HAP-1 (cell line): ENCODE measurements around the gene ICA1L.
"Not testable (repeated sequence)": the region's sequence is repeated elsewhere in the genome, so short reads cannot be mapped to it uniquely, and the experiment has no call there.

ENCODE experiments used
- DNase-seq, 2 experiments: peaks; one replicate each; pipeline ENCODE4 v3.0.0-alpha.2; 2016 to 2020; ENCODE audit warnings: low spot score in 2 of 2
- H3K27me3 ChIP-seq: fragments of 250-450 bp; sonication (Bioruptor Pico); 2 replicates; pipeline ENCODE4 v1.5.1; 2020; ENCODE audit warnings: low read depth, mild to moderate bottlenecking, moderate library complexity
- H3K36me3 ChIP-seq: fragments of 250-450 bp; sonication (Bioruptor Pico); replicated peaks from 2 replicates; pipeline ENCODE4 v1.5.1; 2020; ENCODE audit warnings: mild to moderate bottlenecking
- H3K4me1 ChIP-seq: fragments of 250-450 bp; sonication (Bioruptor Pico); 2 replicates; pipeline ENCODE4 v1.5.1; 2020; ENCODE audit warnings: mild to moderate bottlenecking
- H3K4me3 ChIP-seq: fragments of 250-450 bp; sonication (Bioruptor Pico); 2 replicates; pipeline ENCODE4 v1.5.1; 2020; ENCODE audit warnings: mild to moderate bottlenecking, moderate library complexity
- H3K9me3 ChIP-seq: fragments of 250-450 bp; sonication (Bioruptor Pico); 2 replicates; pipeline ENCODE4 v1.5.1; 2020; ENCODE audit warnings: mild to moderate bottlenecking, moderate library complexity
- in situ Hi-C: fragments of 300-500 bp; cut with MboI; formaldehyde crosslinking; loops from 3 replicates; pipeline ENCODE4 v1.14.3; 2020; ENCODE audit warnings: low sequenced_read_pairs, inconsistent platforms, mixed read lengths

The ICA1L gene

DNA sequence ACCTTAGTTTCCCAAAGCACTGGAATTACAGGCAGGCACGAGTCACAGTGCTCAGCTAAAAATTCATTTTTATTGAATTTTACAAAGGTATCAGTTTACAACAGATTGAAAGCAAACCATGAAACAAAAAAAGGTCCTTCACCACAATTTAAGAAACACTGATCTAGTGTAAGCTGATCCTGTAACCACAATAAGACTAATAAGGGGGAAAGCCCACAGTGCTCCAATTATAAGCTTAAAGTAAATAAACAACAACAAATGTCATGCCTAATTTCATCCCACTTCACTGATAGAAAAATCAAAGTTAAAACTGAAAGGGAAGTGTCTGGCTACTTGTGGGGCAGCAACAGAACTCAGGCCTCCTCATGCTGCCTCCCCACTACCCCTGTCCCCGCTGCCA is 49.2 kb downstream of the ICA1L start:
- no peaks in the 10 kb centered on the region for H3K4me1 ChIP-seq
- H3K36me3 ChIP-seq, result no peaks in the 10 kb centered on the region
- no peak for DNase-seq
- no peaks in the 10 kb centered on the region for H3K9me3 ChIP-seq
- no peaks in the 10 kb centered on the region for H3K27me3 ChIP-seq
- no peak overlapping the region for H3K4me3 ChIP-seq
- in situ Hi-C loops, result no loop called here

DNA sequence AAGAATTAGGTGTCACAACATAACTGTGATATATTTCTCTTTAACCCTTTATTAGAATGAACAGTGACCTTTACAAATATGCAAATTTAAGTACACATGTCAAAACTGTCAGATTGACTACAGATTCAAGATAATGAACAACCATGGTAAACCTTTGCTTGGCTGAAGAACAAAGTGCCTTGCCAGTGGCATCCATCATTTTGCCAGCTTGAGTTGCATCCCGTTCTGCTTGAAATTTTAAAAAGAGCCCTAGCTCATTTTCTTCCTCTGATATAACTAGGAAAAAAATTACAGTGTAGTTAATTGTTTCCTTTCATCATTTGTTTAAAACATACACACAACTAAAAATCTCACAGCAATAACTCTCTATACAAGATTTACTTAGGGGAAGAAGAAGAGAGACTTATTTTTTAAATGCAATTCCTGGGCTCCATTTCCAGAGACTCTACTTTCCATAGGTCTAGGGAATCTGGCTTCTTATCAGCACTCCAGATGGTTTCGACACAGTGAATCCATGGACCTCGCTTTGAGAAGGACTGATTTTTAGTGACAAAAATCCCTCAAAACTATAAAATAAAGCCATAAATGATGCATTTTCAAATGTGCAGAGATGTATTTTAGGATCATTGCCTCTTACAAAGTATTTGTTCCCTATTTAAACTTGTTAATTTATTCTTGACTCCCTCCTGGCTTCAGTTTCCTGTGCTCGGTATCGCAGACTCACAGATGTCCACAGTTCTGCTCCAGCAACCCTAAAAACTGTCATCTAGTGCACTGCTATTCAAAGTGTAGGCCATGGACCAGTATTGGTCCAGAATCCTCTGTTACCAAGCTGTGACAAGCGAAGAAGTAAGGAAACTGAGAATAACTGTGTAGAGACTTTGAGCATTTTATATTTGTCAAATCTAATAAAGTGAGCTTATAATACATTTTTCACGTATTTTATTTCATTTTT is 50.1 kb downstream of the ICA1L start:
- H3K9me3 ChIP-seq, result no peaks in the 10 kb centered on the region
- H3K36me3 ChIP-seq, result no peaks in the 10 kb centered on the region
- H3K4me1 ChIP-seq, result no peaks in the 10 kb centered on the region
- no peak for DNase-seq
- no peak overlapping the region for H3K4me3 ChIP-seq
- H3K27me3 ChIP-seq, result no peaks in the 10 kb centered on the region
- in situ Hi-C loops, result no loop called here

DNA sequence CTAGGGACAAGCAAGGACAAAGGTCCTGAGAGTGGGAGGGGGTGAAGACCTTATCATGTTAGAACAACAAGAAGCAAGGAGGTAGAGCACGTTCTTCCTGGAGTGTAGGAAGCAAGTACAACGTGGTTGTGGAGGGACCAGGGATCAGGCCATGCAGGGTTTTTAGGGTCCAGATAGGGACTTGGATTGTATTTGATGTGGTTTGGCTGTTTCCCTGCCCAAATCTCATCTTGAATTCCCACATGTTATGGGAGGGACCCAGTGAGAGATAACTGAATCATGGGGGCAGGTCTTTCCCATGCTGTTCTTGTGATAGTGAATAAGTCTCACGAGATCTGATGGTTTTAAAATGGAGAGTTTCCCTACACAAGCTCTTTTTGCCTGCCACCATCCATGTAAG is 53.2 kb downstream of the ICA1L start:
- no peaks in the 10 kb centered on the region for H3K36me3 ChIP-seq
- in situ Hi-C loops, result no loop called here
- peaks cover 4% of the 10 kb centered on the region for H3K4me1 ChIP-seq
- no peaks in the 10 kb centered on the region for H3K9me3 ChIP-seq
- no peak for DNase-seq
- H3K27me3 ChIP-seq, result no peaks in the 10 kb centered on the region
- H3K4me3 ChIP-seq, result no peak overlapping the region

DNA sequence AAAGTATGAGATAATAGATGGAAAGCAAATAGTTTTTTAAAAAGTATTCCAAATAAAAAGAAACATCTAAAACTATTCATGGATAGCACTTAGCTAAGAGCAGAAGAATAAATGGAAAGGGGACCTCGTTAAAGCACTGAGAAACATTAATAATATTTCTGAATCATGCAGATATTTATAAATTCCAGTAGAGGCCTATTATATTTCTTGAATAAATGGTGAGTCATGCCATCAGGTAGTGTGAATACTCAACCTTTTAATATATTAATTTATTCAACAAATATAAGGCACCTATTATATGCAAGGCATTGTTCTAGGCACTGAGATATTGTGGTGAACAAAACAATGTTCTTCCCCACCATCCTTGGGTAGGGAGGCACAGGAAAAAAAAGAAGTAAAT is 53.8 kb downstream of the ICA1L start:
- Histone ChIP-seq H3K9me3 (no peaks in the 10 kb centered on the region), H3K36me3 (no peaks in the 10 kb centered on the region), H3K4me1 (peaks cover 4% of the 10 kb centered on the region), H3K27me3 (no peaks in the 10 kb centered on the region), H3K4me3 (no peak overlapping the region)
- in situ Hi-C loops, result no loop called here
- no peak for DNase-seq

DNA sequence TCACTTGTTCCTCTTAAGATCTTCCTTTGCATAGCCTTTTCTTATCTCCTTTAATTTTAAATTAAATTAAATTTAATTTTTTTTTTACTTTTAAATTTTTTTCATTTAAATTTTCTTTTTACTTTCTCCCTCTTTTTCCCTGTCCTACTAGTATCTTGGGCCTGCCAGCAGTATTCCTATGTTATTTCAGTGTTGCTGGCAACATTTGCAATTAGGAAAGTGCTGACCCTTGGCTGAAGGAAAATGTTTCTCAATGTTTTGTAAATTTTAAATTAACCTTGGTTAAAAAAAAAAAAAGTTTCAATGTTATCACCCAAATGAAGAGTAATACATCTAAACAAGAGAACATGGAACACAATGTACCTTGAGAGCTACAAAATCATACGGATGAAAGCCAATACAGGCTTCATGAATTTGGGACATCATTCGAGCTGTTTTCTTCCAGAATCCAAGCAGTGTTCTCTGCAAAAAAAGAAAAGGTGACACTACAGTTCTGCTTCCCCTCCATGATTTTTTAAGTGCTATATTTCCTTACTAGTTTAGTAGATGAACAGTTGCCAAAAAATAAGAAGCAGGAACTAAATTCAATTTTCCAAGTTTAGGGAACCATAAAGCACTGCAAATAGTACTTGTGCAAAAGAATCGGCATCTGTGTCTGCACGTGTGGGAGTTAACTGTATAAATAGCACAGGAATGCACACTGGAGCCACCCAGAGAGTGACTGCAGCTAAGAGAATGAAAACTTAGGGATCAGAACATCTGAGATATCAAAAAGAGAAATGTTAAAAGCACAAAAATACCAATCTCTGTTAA is 55.8 kb downstream of the ICA1L start:
- Histone ChIP-seq H3K36me3 (no peaks in the 10 kb centered on the region), H3K9me3 (no peaks in the 10 kb centered on the region), H3K4me1 (peaks cover 4% of the 10 kb centered on the region), H3K4me3 (no peak overlapping the region), H3K27me3 (no peaks in the 10 kb centered on the region)
- peak in 1 of 2 experiments; percentile 4 for DNase-seq
- in situ Hi-C loops, result no loop called here

DNA sequence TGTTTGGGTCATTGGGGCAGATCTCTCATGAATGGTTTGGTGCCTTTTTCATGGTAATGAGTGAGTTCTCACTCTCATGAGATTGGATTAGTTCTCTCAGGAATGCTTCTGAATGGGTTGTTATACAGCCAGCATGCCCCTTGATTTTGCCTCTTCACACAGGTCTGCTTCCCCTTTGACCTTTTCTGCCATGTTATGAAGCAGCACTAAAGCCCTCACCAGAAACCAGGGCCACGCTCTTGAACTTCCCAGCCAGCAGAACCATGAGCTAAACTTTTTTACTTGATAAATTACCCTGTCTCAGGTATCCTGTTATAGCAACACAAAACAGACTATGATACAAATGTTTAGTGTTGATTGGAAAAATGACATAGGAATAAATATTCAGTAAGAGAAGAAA is 57.3 kb downstream of the ICA1L start:
- Histone ChIP-seq H3K4me3 (no peak overlapping the region), H3K36me3 (no peaks in the 10 kb centered on the region), H3K4me1 (peaks cover 4% of the 10 kb centered on the region), H3K27me3 (no peaks in the 10 kb centered on the region), H3K9me3 (no peaks in the 10 kb centered on the region)
- in situ Hi-C loops, result no loop called here
- no peak for DNase-seq

DNA sequence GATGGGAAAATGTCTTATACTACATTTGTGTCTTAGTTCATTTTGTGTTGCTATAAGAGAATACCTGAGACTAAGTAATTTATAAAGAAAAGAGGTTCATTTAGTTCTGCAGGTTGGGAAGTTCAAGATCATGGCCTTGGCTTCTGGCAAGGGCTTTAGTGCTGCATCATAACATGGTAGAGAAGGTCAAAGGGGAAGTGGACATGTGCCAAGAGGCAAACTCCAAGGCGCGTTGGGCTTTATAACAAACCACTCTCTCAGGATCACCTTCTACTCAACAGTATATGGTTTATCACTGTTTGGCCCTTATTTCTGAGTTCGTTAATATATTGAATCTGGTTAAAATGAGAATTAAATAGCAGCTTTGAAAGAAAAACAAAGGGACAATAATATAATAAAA is 58.2 kb downstream of the ICA1L start:
- in situ Hi-C loops, result no loop called here
- H3K4me3 ChIP-seq, result no peak overlapping the region
- H3K27me3 ChIP-seq, result no peaks in the 10 kb centered on the region
- DNase-seq, result no peak
- H3K36me3 ChIP-seq, result no peaks in the 10 kb centered on the region
- peaks cover 4% of the 10 kb centered on the region for H3K4me1 ChIP-seq
- no peaks in the 10 kb centered on the region for H3K9me3 ChIP-seq

DNA sequence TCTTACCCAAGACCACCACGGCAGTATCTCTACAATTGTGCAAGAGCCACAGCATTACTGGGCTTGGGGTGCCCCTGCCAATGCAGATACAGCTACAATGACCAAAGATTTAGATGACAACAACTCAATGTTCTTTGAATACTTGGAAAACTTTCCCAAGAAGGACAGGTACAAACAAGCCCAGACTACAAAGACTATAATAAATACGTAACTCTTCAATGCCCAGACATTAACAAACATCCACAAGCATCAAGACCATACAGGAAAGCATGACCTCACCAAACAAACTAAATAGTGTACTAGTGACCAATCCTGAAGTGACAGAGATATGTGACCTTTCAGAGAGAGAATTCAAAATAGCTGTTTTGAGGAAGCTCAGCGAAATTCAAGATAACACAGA is 62.8 kb downstream of the ICA1L start:
- Histone ChIP-seq H3K4me1 (no peaks in the 10 kb centered on the region), H3K4me3 (no peak overlapping the region), H3K36me3 (no peaks in the 10 kb centered on the region), H3K9me3 (no peaks in the 10 kb centered on the region), H3K27me3 (no peaks in the 10 kb centered on the region)
- in situ Hi-C loops, result no loop called here
- no peak for DNase-seq

DNA sequence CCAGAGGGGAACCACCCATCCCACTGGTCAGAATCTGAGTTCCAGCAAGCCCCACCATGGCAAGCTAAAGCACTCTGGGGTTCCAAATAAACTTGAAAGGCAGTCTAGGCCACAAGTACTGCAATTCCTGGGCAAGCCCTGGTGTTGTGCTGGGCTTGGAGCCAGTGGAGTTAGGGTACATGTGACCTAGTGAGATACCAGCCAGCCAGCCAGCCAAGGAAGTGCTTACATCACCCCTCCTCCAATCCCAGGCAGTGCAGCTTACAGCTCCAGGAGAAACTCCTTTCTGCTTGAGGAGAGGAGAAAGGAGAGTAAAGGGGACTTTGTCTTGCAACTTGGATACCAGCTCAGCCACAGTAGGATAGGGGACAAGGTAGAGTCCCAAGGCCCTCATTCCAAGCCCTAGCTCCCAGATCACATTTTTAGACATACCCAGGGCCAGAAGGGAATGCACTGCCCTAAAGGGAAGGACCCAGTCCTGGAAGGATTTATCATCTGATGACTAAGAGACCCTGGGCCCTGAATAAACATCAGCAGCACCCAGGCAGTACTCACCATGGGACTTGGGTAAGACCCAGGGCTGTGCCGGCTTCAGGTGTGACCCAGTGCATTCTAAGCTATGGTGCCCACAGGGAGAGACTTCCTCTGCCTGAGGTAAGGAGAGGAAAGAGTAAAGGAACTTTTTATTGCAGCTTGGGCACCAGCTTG is 64.0 kb downstream of the ICA1L start:
- in situ Hi-C loops, H3K4me3 ChIP-seq, H3K36me3 ChIP-seq, H3K27me3 ChIP-seq, H3K4me1 ChIP-seq, DNase-seq, H3K9me3 ChIP-seq: not testable (repeated sequence)

DNA sequence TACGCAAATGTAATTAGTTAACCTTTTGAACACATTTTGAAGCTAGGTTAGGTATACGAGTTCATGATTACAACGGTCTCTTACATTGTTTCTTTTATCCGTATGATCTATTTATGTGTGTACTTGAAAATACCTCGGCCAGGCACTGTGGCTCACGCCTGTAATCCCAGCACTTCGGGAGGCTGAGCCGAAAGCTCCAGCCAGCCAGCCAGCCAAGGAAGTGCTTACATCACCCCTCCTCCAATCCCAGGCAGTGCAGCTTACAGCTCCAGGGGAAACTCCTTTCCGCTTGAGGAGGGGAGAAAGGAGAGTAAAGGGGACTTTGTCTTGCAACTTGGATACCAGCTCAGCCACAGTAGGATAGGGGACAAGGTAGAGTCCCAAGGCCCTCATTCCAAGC is 65.7 kb downstream of the ICA1L start:
- H3K36me3 ChIP-seq, in situ Hi-C loops, H3K9me3 ChIP-seq, DNase-seq, H3K4me3 ChIP-seq, H3K27me3 ChIP-seq, H3K4me1 ChIP-seq: not testable (repeated sequence)

DNA sequence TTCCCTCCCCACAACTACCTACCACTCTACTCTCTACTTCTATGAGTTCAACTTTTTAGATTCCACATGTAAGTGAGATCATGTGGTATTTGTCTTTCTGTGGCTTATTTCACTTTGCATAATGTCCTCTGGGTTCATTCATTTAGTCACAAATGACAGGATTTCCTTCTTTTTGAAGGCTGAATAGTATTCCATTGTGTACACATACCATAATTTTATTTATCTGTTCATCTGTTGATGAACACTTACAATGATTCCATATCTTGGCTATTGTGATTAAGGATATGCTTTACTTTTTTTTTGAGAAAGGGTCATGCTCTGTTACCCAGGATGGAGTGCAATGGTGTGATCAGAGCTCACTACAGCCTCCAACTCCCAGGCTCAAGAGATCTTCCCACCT is 73.6 kb downstream of the ICA1L start:
- in situ Hi-C loops, result no loop called here
- Histone ChIP-seq H3K4me3 (no peak overlapping the region), H3K36me3 (no peaks in the 10 kb centered on the region), H3K9me3 (no peaks in the 10 kb centered on the region), H3K4me1 (peaks cover 2% of the 10 kb centered on the region; the same call in 1 of the 2 replicates), H3K27me3 (no peaks in the 10 kb centered on the region)
- DNase-seq, result no peak

DNA sequence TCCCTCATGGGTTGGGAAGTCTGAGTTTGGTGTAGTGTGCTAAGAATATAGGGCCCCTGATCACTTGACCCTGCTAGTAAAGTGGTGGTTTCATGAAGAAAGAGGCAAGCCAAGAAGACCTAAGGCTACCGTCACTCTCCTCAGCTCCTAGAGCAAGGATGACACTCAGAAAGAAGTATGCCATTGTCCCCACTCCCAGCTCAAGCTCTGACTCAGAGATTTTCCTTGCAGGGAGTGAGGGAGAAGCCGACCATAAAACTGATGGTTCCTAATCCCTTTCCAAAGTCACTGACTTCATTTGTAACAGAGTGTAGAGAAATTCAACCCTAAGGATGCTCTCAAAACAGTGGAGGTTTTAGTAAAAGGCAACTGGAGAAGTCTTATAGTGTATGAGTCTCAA is 80.9 kb downstream of the ICA1L start:
- in situ Hi-C loops, result no loop called here
- Histone ChIP-seq H3K4me3 (no peak overlapping the region), H3K4me1 (peaks cover 10% of the 10 kb centered on the region), H3K36me3 (no peaks in the 10 kb centered on the region), H3K27me3 (no peaks in the 10 kb centered on the region; the same call in 1 of the 2 replicates), H3K9me3 (no peaks in the 10 kb centered on the region)
- DNase-seq, result no peak

DNA sequence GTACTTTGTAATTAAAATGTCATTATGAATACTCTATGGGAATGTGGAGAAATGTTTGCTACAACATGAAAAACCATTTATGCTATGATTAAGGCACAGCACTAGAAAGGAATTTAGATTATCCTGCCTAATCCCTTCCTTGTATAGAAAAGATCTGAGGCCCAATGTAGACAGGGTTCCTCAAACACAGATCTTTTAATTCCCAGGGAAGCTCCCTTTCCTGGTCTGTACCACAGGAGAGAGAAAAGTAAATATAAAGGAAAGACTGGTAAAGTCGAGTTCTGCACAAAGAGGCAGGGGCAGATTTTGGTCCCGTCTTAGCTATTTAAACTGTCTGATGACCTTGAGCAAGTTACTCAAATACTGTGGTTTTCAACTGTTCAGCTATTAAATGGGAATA is 84.7 kb downstream of the ICA1L start:
- peaks cover 21% of the 10 kb centered on the region for H3K4me1 ChIP-seq
- DNase-seq, result peak in 1 of 2 experiments; percentile 57
- no peaks in the 10 kb centered on the region for H3K36me3 ChIP-seq
- in situ Hi-C loops, result no loop called here
- no peaks in the 10 kb centered on the region for H3K9me3 ChIP-seq
- H3K4me3 ChIP-seq, result no peak overlapping the region
- H3K27me3 ChIP-seq, result no peaks in the 10 kb centered on the region; the same call in 1 of the 2 replicates
